GM12892 (cell line): ENCODE data around the gene TMEM184B.
A peak's percentile ranks its signal among the peaks of the same experiment; 100 is the strongest.

ENCODE experiments used
- DNase-seq: peaks from one replicate; pipeline ENCODE4 v3.0.0; 2011; ENCODE audit not compliant: insufficient read length
- FAIRE-seq: peaks from 2 replicates; lab custom pipeline; 2011; peaks lifted over from hg19 to GRCh38; lab: Jason Lieb, UNC
- POLR2A ChIP-seq: IDR thresholded peaks from 2 replicates; pipeline ENCODE4 v1.6.1; 2011; ENCODE audit warnings: low read depth, low read length, control low read depth
- POLR2AphosphoS5 ChIP-seq: IDR thresholded peaks from 2 replicates; pipeline ENCODE4 v1.6.1; 2011; ENCODE audit warnings: low read depth, low read length, control low read depth
- TAF1 ChIP-seq: IDR thresholded peaks from 2 replicates; pipeline ENCODE4 v1.6.1; 2011; ENCODE audit warnings: low read depth, mild to moderate bottlenecking, control low read depth, low read length, borderline replicate concordance

The TMEM184B gene

GRCh38 chr22:38202437-38203089 is 70.2 kb downstream of the TMEM184B start:
- TF ChIP-seq TAF1, result no peak
- no peak for TF ChIP-seq POLR2A
- no peak for TF ChIP-seq POLR2AphosphoS5

GRCh38 chr22:38201711-38202436 is 70.9 kb downstream of the TMEM184B start, which contains the start of gene MAFF:
Gene MAFF, plus strand, starts transcription at chr22:38201994. Its CDS starts 11,860 bp downstream, at chr22:38213854.
- TF ChIP-seq TAF1 (0 out of 2 replicates have a peak, but pooled peaks have one; percentile 3), POLR2A (peak; percentile 29; the same call in 1 of the 2 replicates), POLR2AphosphoS5 (no peak)
- peak; percentile 95 for FAIRE-seq
- DNase-seq, result peak; percentile 89

More at GRCh38 chr22:38202437-38203089, 70.2 kb downstream of the TMEM184B start:
- no peak for DNase-seq
- peak; percentile 67 for FAIRE-seq

- TF ChIP-seq POLR2AphosphoS5 (no peak), TAF1 (no peak), POLR2A (no peak)
- FAIRE-seq, result no peak
These were observed 71.5 kb downstream of the TMEM184B start for GRCh38 chr22:38201371-38201710.

GRCh38 chr22:38199826-38200559 is 72.8 kb downstream of the TMEM184B start:
- TF ChIP-seq TAF1, result no peak
- TF ChIP-seq POLR2AphosphoS5, result no peak
- TF ChIP-seq POLR2A, result no peak
- FAIRE-seq, result peak; percentile 33
- DNase-seq, result no peak

More at GRCh38 chr22:38201371-38201710, 71.5 kb downstream of the TMEM184B start:
- DNase-seq, result no peak

GRCh38 chr22:38196791-38197419 is 75.9 kb downstream of the TMEM184B start:
- FAIRE-seq, result no peak
- DNase-seq, result no peak
- TF ChIP-seq POLR2A, result no peak
- no peak for TF ChIP-seq TAF1

- TF ChIP-seq POLR2A, result no peak
- FAIRE-seq (no peak), DNase-seq (no peak)
These were observed 79.2 kb downstream of the TMEM184B start for GRCh38 chr22:38193580-38193979.

- FAIRE-seq (no peak), DNase-seq (no peak)
- TF ChIP-seq POLR2AphosphoS5 (no peak), POLR2A (no peak), TAF1 (no peak)
These were observed 80.3 kb downstream of the TMEM184B start for GRCh38 chr22:38192475-38192863.

GRCh38 chr22:38191731-38192474 is 80.9 kb downstream of the TMEM184B start:
- DNase-seq (no peak), FAIRE-seq (no peak)
- TF ChIP-seq POLR2AphosphoS5, result no peak
- TF ChIP-seq POLR2A, result no peak
- no peak for TF ChIP-seq TAF1

GRCh38 chr22:38191055-38191454 is 81.8 kb downstream of the TMEM184B start:
- TF ChIP-seq POLR2AphosphoS5 (no peak), TAF1 (no peak), POLR2A (no peak)
- FAIRE-seq (no peak), DNase-seq (no peak)

GRCh38 chr22:38190581-38190980 is 82.2 kb downstream of the TMEM184B start:
- FAIRE-seq, result no peak

GRCh38 chr22:38189104-38189503 is 83.7 kb downstream of the TMEM184B start:
- DNase-seq (no peak), FAIRE-seq (no peak)
- no peak for TF ChIP-seq POLR2A
- TF ChIP-seq TAF1, result no peak
- TF ChIP-seq POLR2AphosphoS5, result no peak

More at GRCh38 chr22:38190581-38190980, 82.2 kb downstream of the TMEM184B start:
- DNase-seq, result no peak
- TF ChIP-seq POLR2AphosphoS5, result no peak
- no peak for TF ChIP-seq TAF1
- no peak for TF ChIP-seq POLR2A
